Astrocyte (in vitro differentiated cells and primary cell): ENCODE data around the gene SLC6A19. TPM values are rescaled to one million over a fixed set of nuclear protein-coding genes. Genes with fewer than 3 reads are reported as not detected.

Experiments
- DNase-seq: peaks from one replicate; pipeline ENCODE4 v3.0.0-alpha.2; 2010; ENCODE audit warnings: low read depth
- FAIRE-seq: peaks from 2 replicates; lab custom pipeline; 2011; peaks lifted over from hg19 to GRCh38; lab: Jason Lieb, UNC
- H2AFZ ChIP-seq: 2 replicates; pipeline ENCODE4 v1.6.0; 2012; ENCODE audit warnings: low read depth, low read length, inconsistent platforms
- H3K27ac ChIP-seq: 2 replicates; pipeline ENCODE4 v1.5.1; 2011; ENCODE audit warnings: low read depth, low read length, inconsistent platforms
- H3K27me3 ChIP-seq: 2 replicates; pipeline ENCODE4 v1.6.0; 2011; ENCODE audit warnings: low read length, inconsistent platforms; ENCODE audit not compliant: insufficient read depth
- H3K36me3 ChIP-seq: 2 replicates; pipeline ENCODE4 v1.5.1; 2011; ENCODE audit warnings: low read length, inconsistent platforms; ENCODE audit not compliant: insufficient read depth
- H3K4me1 ChIP-seq: 2 replicates; pipeline ENCODE4 v1.5.1; 2011; ENCODE audit warnings: low read length, inconsistent platforms; ENCODE audit not compliant: insufficient read depth
- H3K4me2 ChIP-seq: 2 replicates; pipeline ENCODE4 v1.6.0; 2012; ENCODE audit warnings: low read length, inconsistent platforms
- H3K4me3 ChIP-seq: 2 replicates; pipeline ENCODE4 v1.5.1; 2011; ENCODE audit warnings: low read depth, mild to moderate bottlenecking, low read length, inconsistent platforms; ENCODE audit not compliant: insufficient read depth
- H3K79me2 ChIP-seq: 2 replicates; pipeline ENCODE4 v1.6.0; 2012; ENCODE audit warnings: mild to moderate bottlenecking, low read length, inconsistent platforms; ENCODE audit not compliant: insufficient read depth
- H3K9ac ChIP-seq: 2 replicates; pipeline ENCODE4 v1.6.0; 2012; ENCODE audit warnings: mild to moderate bottlenecking, low read length, inconsistent platforms
- H3K9me3 ChIP-seq: 2 replicates; pipeline ENCODE4 v1.5.1; 2012; ENCODE audit warnings: low read depth, mild to moderate bottlenecking, low read length, inconsistent platforms; ENCODE audit not compliant: insufficient read depth
- H4K20me1 ChIP-seq: 2 replicates; pipeline ENCODE4 v1.6.0; 2012; ENCODE audit warnings: low read length, inconsistent platforms; ENCODE audit not compliant: insufficient read depth
- H3K27ac Mint-ChIP-seq: one replicate; pipeline ENCODE4 v1.8.0; 2021; ENCODE audit warnings: mild to moderate bottlenecking, mixed read lengths; ENCODE audit not compliant: unreplicated experiment
- H3K27me3 Mint-ChIP-seq: one replicate; pipeline ENCODE4 v1.8.0; 2021; ENCODE audit warnings: low read depth, mixed read lengths; ENCODE audit not compliant: unreplicated experiment
- H3K36me3 Mint-ChIP-seq: one replicate; pipeline ENCODE4 v1.8.0; 2021; ENCODE audit warnings: low read depth, mixed read lengths; ENCODE audit not compliant: unreplicated experiment
- H3K4me1 Mint-ChIP-seq: one replicate; pipeline ENCODE4 v1.8.0; 2021; ENCODE audit warnings: low read depth, mixed read lengths; ENCODE audit not compliant: unreplicated experiment
- H3K4me3 Mint-ChIP-seq: one replicate; pipeline ENCODE4 v1.8.0; 2021; ENCODE audit warnings: mild to moderate bottlenecking, moderate library complexity, mixed read lengths; ENCODE audit not compliant: unreplicated experiment
- H3K9me3 Mint-ChIP-seq: one replicate; pipeline ENCODE4 v1.8.0; 2021; ENCODE audit warnings: mild to moderate bottlenecking, mixed read lengths; ENCODE audit not compliant: unreplicated experiment
- EZH2 ChIP-seq: IDR thresholded peaks from 2 replicates; pipeline ENCODE4 v1.6.1; 2012; ENCODE audit warnings: mild to moderate bottlenecking, low read length, inconsistent platforms; ENCODE audit not compliant: insufficient read depth
- total RNA-seq: library from RNA; stranded (reverse); gene quantifications from 2 replicates; pipeline ENCODE4 v1.2.1, GENCODE V29; 2021
- TF ChIP-seq, protein P1 (sequence below): IDR thresholded peaks from 2 replicates; pipeline ENCODE4 v1.5.1; 2011; ENCODE audit warnings: low read depth, mild to moderate bottlenecking, inconsistent platforms, low read length, moderate library complexity; ENCODE audit not compliant: insufficient read depth

Gene SLC6A19
- total RNA-seq, 1 donor from 2014 or later: not detected

DNA sequence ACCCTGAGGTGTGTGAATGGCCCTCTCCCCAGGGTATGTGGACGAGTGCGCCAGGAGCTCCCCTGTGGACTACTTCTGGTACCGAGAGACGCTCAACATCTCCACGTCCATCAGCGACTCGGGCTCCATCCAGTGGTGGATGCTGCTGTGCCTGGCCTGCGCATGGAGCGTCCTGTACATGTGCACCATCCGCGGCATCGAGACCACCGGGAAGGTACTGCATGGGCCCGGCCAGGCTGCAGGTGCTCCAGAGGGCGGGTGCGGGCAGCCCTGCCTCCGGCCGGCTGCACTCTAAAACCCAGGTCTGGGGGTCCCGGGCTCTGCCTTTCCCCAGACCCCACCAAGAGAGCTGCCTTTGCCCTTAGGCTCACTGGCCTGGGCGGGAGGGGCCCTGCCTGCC is 10.9 kb downstream of the SLC6A19 start:
- Histone ChIP-seq H3K4me2 (no peak overlapping the region), H3K9ac (no peak overlapping the region), H3K27ac (no peak overlapping the region), H3K4me1 (no peaks in the 10 kb centered on the region), H3K36me3 (no peaks in the 10 kb centered on the region), H3K9me3 (peaks cover 11% of the 10 kb centered on the region), H3K27me3 (no peaks in the 10 kb centered on the region), H2AFZ (no peak overlapping the region), H3K4me3 (no peak overlapping the region), H3K79me2 (no peaks in the 10 kb centered on the region), H4K20me1 (no peaks in the 10 kb centered on the region)
- H3K27me3 Mint-ChIP-seq: peaks cover 29% of the 10 kb centered on the region
- no peak for DNase-seq
- H3K36me3 Mint-ChIP-seq: peaks cover 3% of the 10 kb centered on the region
- no peak for FAIRE-seq
- peaks cover 5% of the 10 kb centered on the region for H3K4me1 Mint-ChIP-seq
- H3K27ac Mint-ChIP-seq: no peak overlapping the region
- H3K4me3 Mint-ChIP-seq: no peak overlapping the region
- peaks cover 3% of the 10 kb centered on the region for H3K9me3 Mint-ChIP-seq
- TF ChIP-seq, protein P1, sequence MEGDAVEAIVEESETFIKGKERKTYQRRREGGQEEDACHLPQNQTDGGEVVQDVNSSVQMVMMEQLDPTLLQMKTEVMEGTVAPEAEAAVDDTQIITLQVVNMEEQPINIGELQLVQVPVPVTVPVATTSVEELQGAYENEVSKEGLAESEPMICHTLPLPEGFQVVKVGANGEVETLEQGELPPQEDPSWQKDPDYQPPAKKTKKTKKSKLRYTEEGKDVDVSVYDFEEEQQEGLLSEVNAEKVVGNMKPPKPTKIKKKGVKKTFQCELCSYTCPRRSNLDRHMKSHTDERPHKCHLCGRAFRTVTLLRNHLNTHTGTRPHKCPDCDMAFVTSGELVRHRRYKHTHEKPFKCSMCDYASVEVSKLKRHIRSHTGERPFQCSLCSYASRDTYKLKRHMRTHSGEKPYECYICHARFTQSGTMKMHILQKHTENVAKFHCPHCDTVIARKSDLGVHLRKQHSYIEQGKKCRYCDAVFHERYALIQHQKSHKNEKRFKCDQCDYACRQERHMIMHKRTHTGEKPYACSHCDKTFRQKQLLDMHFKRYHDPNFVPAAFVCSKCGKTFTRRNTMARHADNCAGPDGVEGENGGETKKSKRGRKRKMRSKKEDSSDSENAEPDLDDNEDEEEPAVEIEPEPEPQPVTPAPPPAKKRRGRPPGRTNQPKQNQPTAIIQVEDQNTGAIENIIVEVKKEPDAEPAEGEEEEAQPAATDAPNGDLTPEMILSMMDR: no peak
- no peak for TF ChIP-seq EZH2

DNA sequence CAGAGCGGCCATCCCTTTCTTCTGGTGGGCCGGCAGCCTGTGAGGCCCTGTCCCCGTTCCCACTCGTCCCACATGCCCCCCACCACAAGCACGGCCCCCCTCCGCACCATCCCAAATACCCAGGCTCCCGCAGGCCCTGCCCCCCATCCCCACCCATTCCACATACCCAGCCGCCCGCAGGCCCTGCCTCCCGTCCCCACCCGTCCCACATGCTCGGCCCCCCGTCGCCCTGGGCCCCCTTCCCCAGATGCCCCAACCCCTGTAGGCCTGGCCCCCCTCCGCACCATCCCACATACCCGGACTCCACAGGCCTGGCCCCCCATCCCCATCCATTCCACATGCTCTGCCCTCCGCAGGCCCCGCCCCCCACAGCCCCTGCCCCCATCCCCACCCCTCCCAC is 11.5 kb downstream of the SLC6A19 start:
- no peak for DNase-seq
- Mint-ChIP-seq H3K36me3 (peaks cover 3% of the 10 kb centered on the region), H3K27me3 (peaks cover 26% of the 10 kb centered on the region), H3K4me3 (no peak overlapping the region), H3K4me1 (no peaks in the 10 kb centered on the region), H3K27ac (no peak overlapping the region), H3K9me3 (peaks cover 3% of the 10 kb centered on the region)
- Histone ChIP-seq H3K4me3 (no peak overlapping the region), H2AFZ (no peak overlapping the region), H4K20me1 (no peaks in the 10 kb centered on the region), H3K4me1 (no peaks in the 10 kb centered on the region), H3K27ac (no peak overlapping the region), H3K9ac (no peak overlapping the region), H3K9me3 (peaks cover 11% of the 10 kb centered on the region), H3K27me3 (no peaks in the 10 kb centered on the region), H3K79me2 (no peaks in the 10 kb centered on the region), H3K36me3 (no peaks in the 10 kb centered on the region), H3K4me2 (no peak overlapping the region)
- no peak for FAIRE-seq
- TF ChIP-seq, protein P1: no peak
- no peak for TF ChIP-seq EZH2

DNA sequence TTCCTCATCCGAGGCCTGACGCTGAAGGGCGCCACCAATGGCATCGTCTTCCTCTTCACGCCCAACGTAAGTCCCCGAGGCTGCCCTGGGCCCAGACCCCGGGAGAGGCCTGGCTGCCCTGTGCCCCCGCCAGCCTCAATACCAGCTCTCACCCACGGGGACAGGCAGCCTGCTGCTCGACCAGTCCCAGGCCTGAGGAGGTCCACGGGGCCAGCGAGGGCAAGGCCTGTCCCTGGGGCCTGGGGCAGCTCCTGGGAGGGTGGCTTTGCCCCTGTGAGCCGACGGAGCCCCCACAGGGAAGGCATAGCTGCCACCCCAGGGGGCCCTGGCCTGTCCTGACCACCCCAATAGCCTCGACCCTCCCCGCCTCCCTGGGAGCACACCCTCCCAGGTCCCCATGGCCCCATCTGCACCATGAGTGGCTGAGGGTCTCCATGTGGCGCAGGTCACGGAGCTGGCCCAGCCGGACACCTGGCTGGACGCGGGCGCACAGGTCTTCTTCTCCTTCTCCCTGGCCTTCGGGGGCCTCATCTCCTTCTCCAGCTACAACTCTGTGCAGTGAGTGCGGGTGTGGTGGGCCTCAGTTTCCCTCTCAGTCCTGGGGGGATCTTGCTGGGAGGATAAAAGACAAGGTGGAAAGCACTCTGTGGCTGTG is 12.2 kb downstream of the SLC6A19 start:
- DNase-seq: no peak
- H3K27me3 ChIP-seq: no peaks in the 10 kb centered on the region
- no peak overlapping the region for H3K9ac ChIP-seq
- no peak for FAIRE-seq
- peaks cover 3% of the 10 kb centered on the region for H3K36me3 Mint-ChIP-seq
- TF ChIP-seq, protein P1: no peak
- no peak for TF ChIP-seq EZH2
- H3K4me1 Mint-ChIP-seq: no peaks in the 10 kb centered on the region
- H4K20me1 ChIP-seq: no peaks in the 10 kb centered on the region
- no peak overlapping the region for H3K4me3 ChIP-seq
- H3K9me3 Mint-ChIP-seq: peaks cover 5% of the 10 kb centered on the region
- no peak overlapping the region for H3K4me3 Mint-ChIP-seq
- no peaks in the 10 kb centered on the region for H3K36me3 ChIP-seq
- H3K4me2 ChIP-seq: no peak overlapping the region
- no peaks in the 10 kb centered on the region for H3K79me2 ChIP-seq
- no peak overlapping the region for H3K27ac ChIP-seq
- H3K4me1 ChIP-seq: no peaks in the 10 kb centered on the region
- H3K27me3 Mint-ChIP-seq: peaks cover 30% of the 10 kb centered on the region
- no peak overlapping the region for H2AFZ ChIP-seq
- H3K9me3 ChIP-seq: peaks cover 11% of the 10 kb centered on the region
- no peak overlapping the region for H3K27ac Mint-ChIP-seq
